ENCODE results near the gene VPS37D. TPM values are rescaled to one million over a fixed set of nuclear protein-coding genes. Genes with fewer than 3 reads are reported as not detected.

Gene VPS37D
- total RNA-seq, 1 experiment from 2014 or later, result 0.85 TPM

DNA sequence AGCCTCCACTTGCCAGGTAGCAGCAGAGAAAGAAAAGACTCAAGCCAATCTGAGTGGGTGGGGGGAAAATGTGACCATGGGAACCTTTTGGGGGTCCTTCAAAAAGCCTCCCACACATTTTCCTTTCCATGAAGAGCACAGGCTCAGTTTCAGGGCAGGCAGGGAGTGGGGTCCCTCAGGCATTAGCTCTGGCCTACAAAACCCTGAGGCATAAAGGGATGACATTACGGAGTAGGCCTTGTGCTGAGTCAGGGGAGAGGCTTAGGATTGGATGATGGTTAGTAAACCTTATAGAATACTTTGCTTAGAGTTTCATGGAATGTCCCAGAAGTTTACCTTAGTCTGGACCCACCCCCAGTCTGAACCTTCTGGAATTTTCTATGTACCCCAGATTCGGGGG lies 12.1 kb downstream of the VPS37D start:
- H2BK12ac ChIP-seq (ENCODE audit: insufficient read length, low read depth, low read length), result no peak overlapping the region
- no peak overlapping the region for H3K18ac ChIP-seq (ENCODE audit: insufficient read length, low read depth, low read length)
- H3K23ac ChIP-seq (ENCODE audit: insufficient read length, low read depth, low read length), result no peak overlapping the region
- no peak overlapping the region for H3K56ac ChIP-seq (ENCODE audit: insufficient read length, low read depth, low read length)
- no peaks in the 10 kb centered on the region for H4K20me1 ChIP-seq (ENCODE audit: control insufficient read depth, insufficient read depth, insufficient read length)
- no peaks in the 10 kb centered on the region for H3K9me3 Mint-ChIP-seq
- no peak overlapping the region for H2AFZ ChIP-seq (ENCODE audit: low read length)
- TF ChIP-seq, protein P1, sequence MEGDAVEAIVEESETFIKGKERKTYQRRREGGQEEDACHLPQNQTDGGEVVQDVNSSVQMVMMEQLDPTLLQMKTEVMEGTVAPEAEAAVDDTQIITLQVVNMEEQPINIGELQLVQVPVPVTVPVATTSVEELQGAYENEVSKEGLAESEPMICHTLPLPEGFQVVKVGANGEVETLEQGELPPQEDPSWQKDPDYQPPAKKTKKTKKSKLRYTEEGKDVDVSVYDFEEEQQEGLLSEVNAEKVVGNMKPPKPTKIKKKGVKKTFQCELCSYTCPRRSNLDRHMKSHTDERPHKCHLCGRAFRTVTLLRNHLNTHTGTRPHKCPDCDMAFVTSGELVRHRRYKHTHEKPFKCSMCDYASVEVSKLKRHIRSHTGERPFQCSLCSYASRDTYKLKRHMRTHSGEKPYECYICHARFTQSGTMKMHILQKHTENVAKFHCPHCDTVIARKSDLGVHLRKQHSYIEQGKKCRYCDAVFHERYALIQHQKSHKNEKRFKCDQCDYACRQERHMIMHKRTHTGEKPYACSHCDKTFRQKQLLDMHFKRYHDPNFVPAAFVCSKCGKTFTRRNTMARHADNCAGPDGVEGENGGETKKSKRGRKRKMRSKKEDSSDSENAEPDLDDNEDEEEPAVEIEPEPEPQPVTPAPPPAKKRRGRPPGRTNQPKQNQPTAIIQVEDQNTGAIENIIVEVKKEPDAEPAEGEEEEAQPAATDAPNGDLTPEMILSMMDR (conservative IDR thresholded peaks at IDR 0.05), result no peak
- no peak overlapping the region for H3K9ac ChIP-seq (ENCODE audit: extremely low read depth, insufficient read length, low read length)
- no peak overlapping the region for H3K14ac ChIP-seq (ENCODE audit: insufficient read depth, low read length)
- no peak overlapping the region for H3K4me2 ChIP-seq (ENCODE audit: insufficient read depth, insufficient read length, low read length)
- DNase-seq, result no peak
- no peak overlapping the region for H3K27ac Mint-ChIP-seq
- no peaks in the 10 kb centered on the region for H3K27me3 Mint-ChIP-seq (ENCODE audit: low read depth)
- H3K79me2 ChIP-seq (ENCODE audit: insufficient read depth, low read length), result peaks cover 16% of the 10 kb centered on the region; the same call in 1 of the 2 replicates
- no peaks in the 10 kb centered on the region for H3K27me3 ChIP-seq (ENCODE audit: insufficient read depth, low read length)
- no peak overlapping the region for H3K27ac ChIP-seq (ENCODE audit: insufficient read length, low read depth, low read length)
- H3K4ac ChIP-seq (ENCODE audit: low read depth, low read length), result no peak overlapping the region
- H3K4me1 ChIP-seq (ENCODE audit: insufficient read depth, low read length), result peaks cover 4% of the 10 kb centered on the region; the same call in 1 of the 2 replicates
- H2BK5ac ChIP-seq (ENCODE audit: insufficient read length, low read length), result no peak overlapping the region
- H2AK5ac ChIP-seq (ENCODE audit: insufficient read length, low read length), result no peak overlapping the region
- H2BK20ac ChIP-seq (ENCODE audit: low read depth, low read length, poor library complexity, severe bottlenecking), result no peak overlapping the region
- peaks cover 12% of the 10 kb centered on the region for H3K23me2 ChIP-seq (ENCODE audit: insufficient read length, low read depth, low read length, poor library complexity, severe bottlenecking)
- peaks cover 14 to 23% of the 10 kb centered on the region in 2 experiments for H3K4me1 Mint-ChIP-seq
- H4K8ac ChIP-seq (replicated peaks; ENCODE audit: insufficient read length, low read depth, low read length), result no peak overlapping the region
- H3T11ph ChIP-seq (ENCODE audit: low read length), result no peak overlapping the region
- H2BK15ac ChIP-seq (ENCODE audit: low read depth, low read length), result no peak overlapping the region
- no peak overlapping the region for H2BK120ac ChIP-seq (ENCODE audit: low read depth, low read length, poor library complexity, severe bottlenecking)
- H3K79me1 ChIP-seq (ENCODE audit: insufficient read depth, low read depth, low read length, poor library complexity, severe bottlenecking), result peaks cover 13% of the 10 kb centered on the region
- H3K9me3 ChIP-seq (ENCODE audit: control insufficient read depth, low read depth, low read length), result no peaks in the 10 kb centered on the region
- no CpG with 5 or more reads among the region's 2 CpGs for WGBS (ENCODE audit: extremely low coverage, insufficient read length, low lambda C conversion rate)
- H3K4me3 Mint-ChIP-seq, result no peak overlapping the region; a peak in 1 of 5 replicates
- peaks cover 19 to 30% (median 19%) of the 10 kb centered on the region in 3 experiments for H3K36me3 Mint-ChIP-seq (ENCODE audit: insufficient read depth in 1 of 3, low read depth in 3 of 3)
- H4K5ac ChIP-seq (ENCODE audit: insufficient read length, low read depth, low read length), result no peak overlapping the region
- no peak overlapping the region for H4K91ac ChIP-seq (ENCODE audit: insufficient read length, low read depth, low read length)

Data from H9 (cell line).